NCI-H2081 (cell line): ENCODE data around the gene SNHG17.

Source experiments
- DNase-seq, 2 experiments: peaks; one replicate each; lab custom pipeline; 2025; lab: John Stamatoyannopoulos, UW

Gene SNHG17

DNA sequence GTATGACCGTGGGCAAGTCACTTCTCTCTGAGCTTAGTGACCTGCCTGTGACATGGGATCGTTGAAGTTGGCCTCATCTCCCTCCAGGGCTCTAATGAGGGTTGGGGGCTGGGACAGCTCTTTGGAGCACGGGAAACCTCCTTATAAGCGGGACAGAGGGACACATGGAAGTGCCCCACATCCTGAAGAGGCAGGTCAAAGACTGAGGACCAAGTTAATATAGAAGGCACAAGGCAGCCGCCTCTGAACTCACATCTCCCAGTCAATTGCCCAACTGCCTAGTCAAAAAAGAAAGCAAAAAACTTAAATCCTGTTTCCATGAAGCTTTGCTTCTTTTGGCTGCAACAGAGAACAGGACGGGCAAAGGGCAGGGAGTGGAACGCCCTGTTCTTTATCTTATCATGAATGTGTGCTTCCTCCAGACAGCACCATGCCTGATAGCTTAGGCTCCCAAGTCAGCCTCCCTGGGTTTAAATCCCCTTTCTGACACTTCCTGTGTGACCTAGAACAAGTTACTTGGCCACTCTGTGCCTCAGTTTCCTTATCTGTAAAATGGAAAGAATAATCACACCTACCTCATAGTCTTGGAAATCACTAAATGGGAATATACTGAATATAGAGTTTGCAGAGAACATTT lies 61.8 kb downstream of the SNHG17 start:
- no peak for DNase-seq

DNA sequence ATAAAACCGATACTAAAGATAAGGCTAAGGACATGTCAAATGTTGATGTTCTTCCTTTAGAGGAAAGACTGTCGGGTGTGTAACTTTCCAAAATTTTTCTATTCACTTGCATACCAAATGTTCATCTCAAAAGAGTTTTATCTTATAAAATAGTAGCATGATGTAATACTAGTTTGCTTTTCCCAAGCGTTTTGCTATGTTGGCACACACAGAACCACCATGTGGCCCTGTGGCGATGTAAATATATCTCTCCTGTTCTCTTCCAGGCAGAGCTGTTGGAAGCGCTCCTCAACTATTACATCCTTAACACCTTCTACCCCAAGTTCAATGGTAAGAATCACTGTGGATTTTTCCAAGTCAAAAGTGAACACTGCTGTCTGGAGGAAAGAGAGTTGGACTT lies 62.3 kb downstream of the SNHG17 start:
- no peak for DNase-seq
